ACC112 (cell line): ENCODE measurements around the gene NOD2.

ENCODE experiments used
- H2AFZ ChIP-seq: fragments of 200-600 bp; sonication (generic); one replicate; pipeline ENCODE4 v1.6.0; 2017; ENCODE audit warnings: antibody characterized with exemption, low read length; ENCODE audit not compliant: unreplicated experiment
- H3K27ac ChIP-seq: fragments of 200-600 bp; sonication (generic); 2 replicates; pipeline ENCODE4 v1.5.1; 2014; ENCODE audit warnings: low read depth, mild to moderate bottlenecking, antibody characterized with exemption, low read length, moderate library complexity
- H3K27me3 ChIP-seq: fragments of 200-600 bp; sonication (generic); 2 replicates; pipeline ENCODE4 v1.6.1; 2014; ENCODE audit warnings: mild to moderate bottlenecking, antibody characterized with exemption, low read length, moderate library complexity, mixed read lengths; ENCODE audit not compliant: insufficient read depth
- H3K36me3 ChIP-seq: fragments of 200-600 bp; sonication (generic); 2 replicates; pipeline ENCODE4 v1.6.1; 2016; ENCODE audit warnings: mild to moderate bottlenecking, antibody characterized with exemption, low read length, moderate library complexity, mixed read lengths; ENCODE audit not compliant: insufficient read depth
- H3K4me1 ChIP-seq: fragments of 200-600 bp; sonication (generic); one replicate; pipeline ENCODE4 v1.6.1; 2016; ENCODE audit warnings: low read length, mixed read lengths; ENCODE audit not compliant: insufficient read depth, unreplicated experiment, control insufficient read depth
- H3K4me3 ChIP-seq: fragments of 200-600 bp; sonication (generic); 2 replicates; pipeline ENCODE4 v1.5.1; 2014; ENCODE audit warnings: mild to moderate bottlenecking, low read depth, low read length
- H3K79me2 ChIP-seq: fragments of 200-600 bp; sonication (generic); one replicate; pipeline ENCODE4 v1.6.0; 2016; ENCODE audit warnings: low read length; ENCODE audit not compliant: control insufficient read depth, unreplicated experiment, insufficient read depth

NOD2 gene

GRCh38 chr16:50767197-50767596 lies 73.8 kb downstream of the NOD2 start:
- Histone ChIP-seq H3K4me1 (peaks cover 13% of the 10 kb centered on the region), H3K79me2 (peaks cover 4% of the 10 kb centered on the region), H3K4me3 (no peak overlapping the region), H3K36me3 (peaks cover 49% of the 10 kb centered on the region), H2AFZ (no peak overlapping the region), H3K27ac (no peak overlapping the region), H3K27me3 (no peaks in the 10 kb centered on the region)

- Histone ChIP-seq H3K27me3 (no peaks in the 10 kb centered on the region), H3K36me3 (peaks cover 24% of the 10 kb centered on the region), H2AFZ (no peak overlapping the region), H3K79me2 (peaks cover 12% of the 10 kb centered on the region), H3K27ac (peak overlapping the region; percentile 74), H3K4me3 (no peak overlapping the region), H3K4me1 (peaks cover 4% of the 10 kb centered on the region)
These were observed 78.0 kb downstream of the NOD2 start for GRCh38 chr16:50771366-50771765.

GRCh38 chr16:50774405-50774804 lies 81.0 kb downstream of the NOD2 start:
- Histone ChIP-seq H3K27ac (no peak overlapping the region), H3K79me2 (peaks cover 12% of the 10 kb centered on the region), H3K4me1 (peaks cover 4% of the 10 kb centered on the region), H3K4me3 (no peak overlapping the region), H3K36me3 (peaks cover 13% of the 10 kb centered on the region), H2AFZ (no peak overlapping the region), H3K27me3 (no peaks in the 10 kb centered on the region)

- Histone ChIP-seq H3K27ac (no peak overlapping the region), H3K4me3 (no peak overlapping the region), H3K36me3 (peaks cover 14% of the 10 kb centered on the region; the same call in 1 of the 2 replicates), H3K79me2 (peaks cover 12% of the 10 kb centered on the region), H2AFZ (no peak overlapping the region), H3K4me1 (peaks cover 4% of the 10 kb centered on the region), H3K27me3 (no peaks in the 10 kb centered on the region)
These were observed 81.6 kb downstream of the NOD2 start for GRCh38 chr16:50774960-50775359.

- Histone ChIP-seq H3K79me2 (peaks cover 12% of the 10 kb centered on the region), H3K36me3 (peaks cover 14% of the 10 kb centered on the region; the same call in 1 of the 2 replicates), H3K4me3 (no peak overlapping the region), H3K4me1 (peaks cover 2% of the 10 kb centered on the region), H2AFZ (no peak overlapping the region), H3K27me3 (no peaks in the 10 kb centered on the region), H3K27ac (no peak overlapping the region)
These were observed 82.6 kb downstream of the NOD2 start for GRCh38 chr16:50776037-50776436.

- no peaks in the 10 kb centered on the region for H3K27me3 ChIP-seq
- no peak overlapping the region for H2AFZ ChIP-seq
- no peak overlapping the region for H3K27ac ChIP-seq
- no peak overlapping the region for H3K4me3 ChIP-seq
- H3K4me1 ChIP-seq = no peaks in the 10 kb centered on the region
- H3K79me2 ChIP-seq = peaks cover 3% of the 10 kb centered on the region
- H3K36me3 ChIP-seq = 0 out of 2 replicates have a peak, but pooled peaks cover 7% of the 10 kb centered on the region
These were observed 85.1 kb downstream of the NOD2 start for GRCh38 chr16:50778284-50779163.

GRCh38 chr16:50781043-50781442 lies 87.6 kb downstream of the NOD2 start:
- no peak overlapping the region for H2AFZ ChIP-seq
- H3K79me2 ChIP-seq = no peaks in the 10 kb centered on the region
- H3K27me3 ChIP-seq = no peaks in the 10 kb centered on the region
- peaks cover 19% of the 10 kb centered on the region; the same call in 1 of the 2 replicates for H3K36me3 ChIP-seq
- no peaks in the 10 kb centered on the region for H3K4me1 ChIP-seq
- no peak overlapping the region for H3K27ac ChIP-seq
- H3K4me3 ChIP-seq = no peak overlapping the region

GRCh38 chr16:50781518-50781917 lies 88.1 kb downstream of the NOD2 start:
- Histone ChIP-seq H3K4me3 (no peak overlapping the region), H3K27ac (no peak overlapping the region), H3K79me2 (no peaks in the 10 kb centered on the region), H3K27me3 (no peaks in the 10 kb centered on the region), H2AFZ (no peak overlapping the region), H3K36me3 (peaks cover 19% of the 10 kb centered on the region; the same call in 1 of the 2 replicates), H3K4me1 (no peaks in the 10 kb centered on the region)
